K562 (cell line): Measurements from ENCODE around the gene KAZN. TPM values are rescaled to one million over a fixed set of nuclear protein-coding genes. Genes with fewer than 3 reads are reported as not detected.

Source experiments
- ATF4 ChIP-seq: fragments of 450-650 bp; formaldehyde crosslinking; IDR thresholded peaks from 2 replicates; pipeline ENCODE4 v1.4.0; 2022; ENCODE audit warnings: mild to moderate bottlenecking, moderate library complexity
- BHLHE40 ChIP-seq: IDR thresholded peaks from 2 replicates; pipeline ENCODE4 v1.6.1; 2011; ENCODE audit warnings: low read length, improper control_type of control experiment
- CHCHD3 ChIP-seq: fragments of 250-450 bp; sonication (Bioruptor Pico); IDR thresholded peaks from 2 replicates; pipeline ENCODE4 v2.1.2; 2022; ENCODE audit warnings: mild to moderate bottlenecking
- CLOCK ChIP-seq: fragments of 250-450 bp; sonication (Bioruptor Pico); IDR thresholded peaks from 2 replicates; pipeline ENCODE4 v1.4.0; 2020; ENCODE audit warnings: mild to moderate bottlenecking, moderate library complexity, borderline replicate concordance
- ETV1 ChIP-seq: fragments of 450-650 bp; conservative IDR thresholded peaks from 2 replicates; pipeline ENCODE4 v1.6.1; 2016; ENCODE audit warnings: missing genetic modification characterization, control low read depth, low read depth, missing compliant biosample characterization
- HMBOX1 ChIP-seq: sonication (generic); IDR thresholded peaks from 2 replicates; pipeline ENCODE4 v1.6.1; 2016
- NFIC ChIP-seq: fragments of 450-650 bp; IDR thresholded peaks from 2 replicates; pipeline ENCODE4 v1.6.1; 2017; ENCODE audit warnings: mild to moderate bottlenecking, inconsistent platforms
- PATZ1 ChIP-seq: fragments of 250-450 bp; sonication (Bioruptor Pico); IDR thresholded peaks from 2 replicates; pipeline ENCODE4 v1.5.0; 2020; ENCODE audit warnings: mild to moderate bottlenecking, borderline replicate concordance
- RNF2 ChIP-seq: sonication (generic); IDR thresholded peaks from 2 replicates; pipeline ENCODE4 v1.6.1; 2016
- THRA ChIP-seq: fragments of 450-650 bp; IDR thresholded peaks from 2 replicates; pipeline ENCODE4 v1.6.1; 2017; ENCODE audit warnings: mild to moderate bottlenecking, moderate library complexity
- TOE1 ChIP-seq, 2 experiments: fragments of 450-650 bp in 1 of 2; sonication (generic) in 1 of 2; formaldehyde crosslinking in 1 of 2; IDR thresholded peaks; 2 replicates each; pipeline versions ENCODE4 v1.7.1 to v1.8.0; 2016 to 2022; ENCODE audit warnings: borderline replicate concordance in 2 of 2, mild to moderate bottlenecking in 2 of 2, antibody characterized with exemption in 1 of 2, inconsistent platforms in 1 of 2, low read depth in 1 of 2, missing genetic modification reagents in 1 of 2, moderate library complexity in 1 of 2
- TRIM24 ChIP-seq, 2 experiments: fragments of 450-650 bp; IDR thresholded peaks; 2 replicates each; pipeline ENCODE4 v1.6.1; 2016
- ZBED1 ChIP-seq: IDR thresholded peaks from 2 replicates; pipeline ENCODE4 v1.6.1; 2014
- ZFP91 ChIP-seq: sonication (generic); formaldehyde crosslinking; IDR thresholded peaks from 2 replicates; pipeline ENCODE4 v1.8.0; 2022; ENCODE audit warnings: mild to moderate bottlenecking, missing genetic modification reagents
- ZNF224 ChIP-seq: sonication (generic); formaldehyde crosslinking; IDR thresholded peaks from 2 replicates; pipeline ENCODE4 v1.8.0; 2022; ENCODE audit warnings: mild to moderate bottlenecking, missing genetic modification reagents
- ZNF24 ChIP-seq: fragments of 450-650 bp; IDR thresholded peaks from 2 replicates; pipeline ENCODE4 v1.6.1; 2016
- ZNF583 ChIP-seq: fragments of 250-450 bp; sonication (Bioruptor Pico); IDR thresholded peaks from 2 replicates; pipeline ENCODE4 v1.4.0; 2020
- polyA plus RNA-seq, 8 experiments: library from polyadenylated mRNA; depleted of rRNA in 4 of 8; stranded (reverse) in 5 of 8; unstranded in 3 of 8; fragments of >200 nt; fragmentation: Nextera tagmentation in 2 of 8; fragmentation: Illumina TruSeq in 1 of 8; extraction: Ambion mirVana in 2 of 8; extraction: Trizol in 1 of 8; gene quantifications; 2 replicates each; pipeline versions ENCODE4 v1.2.1 to v1.2.3, GENCODE V29; 2011 to 2014; ENCODE audit warnings: inconsistent platforms in 1 of 8, missing spikeins in 1 of 8
- total RNA-seq, 7 experiments: library from RNA; depleted of rRNA in 6 of 7; stranded (reverse); fragments of >200 nt in 6 of 7; fragmentation: Illumina TruSeq in 2 of 7; extraction: Trizol in 2 of 7; gene quantifications; 2 replicates each; pipeline versions ENCODE4 v1.2.1 to v1.2.3, GENCODE V29; 2011 to 2021; ENCODE audit warnings: low replicate concordance in 1 of 7

KAZN gene
- total and polyA plus RNA-seq, 9 of the 15 experiments (the other 6 are each of a cell fraction or from before 2014, with no cell fraction given) = 2.1 to 21.6 (median 5.4) TPM

GRCh38 chr1:15106608-15107007 lies 508.1 kb downstream of the KAZN start (continued):
- TF ChIP-seq CLOCK (CRISPR knock-in tag) (no peak), NFIC (peak; percentile 94), ZBED1 (no peak), TRIM24 (IDR thresholded peaks at IDR 0.05) (no peak), RNF2 (no peak), ATF4 (CRISPR knock-in tag) (0 out of 2 replicates have a peak, but pooled peaks have one; percentile 14), HMBOX1 (no peak), ZNF583 (CRISPR knock-in tag) (no peak), CHCHD3 (CRISPR knock-in tag) (no peak), ZNF224 (CRISPR knock-in tag) (no peak), PATZ1 (CRISPR knock-in tag) (no peak), ETV1 (tag) (no peak; the same call in 1 of the 2 replicates), BHLHE40 (peak; percentile 77), ZFP91 (no peak), ZNF24 (no peak), TOE1 (IDR thresholded peaks at IDR 0.05; ENCODE audit: borderline replicate concordance) (no peak), TOE1 (CRISPR knock-in tag; IDR thresholded peaks at IDR 0.05; ENCODE audit: borderline replicate concordance, low read depth) (no peak), THRA (no peak)
